ENCODE measurements around the gene AFF3.

The AFF3 gene

GRCh38 chr2:100041946-100042345, 100.4 kb downstream of the AFF3 start:
- no peak for DNase-seq (ENCODE audit: low spot score)

- DNase-seq (ENCODE audit: low spot score) = no peak
These were observed 101.0 kb downstream of the AFF3 start for GRCh38 chr2:100041385-100041784.

- DNase-seq (ENCODE audit: low spot score) = no peak
These were observed 101.5 kb downstream of the AFF3 start for GRCh38 chr2:100040906-100041305.

- DNase-seq (ENCODE audit: low spot score) = no peak
These were observed 103.0 kb downstream of the AFF3 start for GRCh38 chr2:100039291-100039980.

- no peak for DNase-seq (ENCODE audit: low spot score)
These were observed 104.4 kb downstream of the AFF3 start for GRCh38 chr2:100038011-100038410.

- DNase-seq (ENCODE audit: low spot score) = no peak
These were observed 105.6 kb downstream of the AFF3 start for GRCh38 chr2:100036793-100037192.

GRCh38 chr2:100036026-100036425, 106.4 kb downstream of the AFF3 start:
- no peak for DNase-seq (ENCODE audit: low spot score)

- no peak for DNase-seq (ENCODE audit: low spot score)
These were observed 108.0 kb downstream of the AFF3 start for GRCh38 chr2:100034431-100034830.

GRCh38 chr2:100033976-100034375, 108.4 kb downstream of the AFF3 start:
- DNase-seq (ENCODE audit: low spot score) = no peak

GRCh38 chr2:100031604-100032003, 110.8 kb downstream of the AFF3 start:
- DNase-seq (ENCODE audit: low spot score) = no peak

GRCh38 chr2:100029460-100029859, 112.9 kb downstream of the AFF3 start:
- DNase-seq (ENCODE audit: low spot score) = no peak

GRCh38 chr2:100021791-100022340, 120.5 kb downstream of the AFF3 start:
- DNase-seq (ENCODE audit: low spot score) = no peak

GRCh38 chr2:100019499-100019898, 122.9 kb downstream of the AFF3 start:
- no peak for DNase-seq (ENCODE audit: low spot score)

GRCh38 chr2:100018341-100019193, 123.8 kb downstream of the AFF3 start:
- DNase-seq (ENCODE audit: low spot score) = no peak

- no peak for DNase-seq (ENCODE audit: low spot score)
These were observed 124.8 kb downstream of the AFF3 start for GRCh38 chr2:100017633-100018032.

- DNase-seq (ENCODE audit: low spot score) = no peak
These were observed 125.6 kb downstream of the AFF3 start for GRCh38 chr2:100016756-100017155.

- no peak for DNase-seq (ENCODE audit: low spot score)
These were observed 126.5 kb downstream of the AFF3 start for GRCh38 chr2:100015849-100016248.

- DNase-seq (ENCODE audit: low spot score) = peak; percentile 22
These were observed 128.3 kb downstream of the AFF3 start for GRCh38 chr2:100013892-100014677.

GRCh38 chr2:100012561-100012960, 129.8 kb downstream of the AFF3 start:
- DNase-seq (ENCODE audit: low spot score) = no peak

GRCh38 chr2:100011272-100011731, 131.1 kb downstream of the AFF3 start:
- DNase-seq (ENCODE audit: low spot score) = no peak

- no peak for DNase-seq (ENCODE audit: low spot score)
These were observed 131.8 kb downstream of the AFF3 start for GRCh38 chr2:100010606-100011005.

- DNase-seq (ENCODE audit: low spot score) = no peak
These were observed 132.6 kb downstream of the AFF3 start for GRCh38 chr2:100009743-100010142.

Measured in kidney capillary endothelial cell (primary cell).